HG02870 (cell line): Measurements from ENCODE around the gene FCER2.

Experiments
- ATAC-seq: cut with Tn5 transposase; IDR thresholded peaks from one replicate; pipeline ENCODE4 v1.9.1; 2021; ENCODE audit warnings: mild to moderate bottlenecking, moderate library complexity; ENCODE audit not compliant: unreplicated experiment

The FCER2 gene

GRCh38 chr19:7704280-7705060, 2.5 kb upstream of the FCER2 start:
- ATAC-seq: no peak

GRCh38 chr19:7703332-7703731, 1.4 kb upstream of the FCER2 start:
- ATAC-seq: no peak

- no peak for ATAC-seq
Observed at GRCh38 chr19:7701049-7701653, 780 bp downstream of the FCER2 start.

DNA sequence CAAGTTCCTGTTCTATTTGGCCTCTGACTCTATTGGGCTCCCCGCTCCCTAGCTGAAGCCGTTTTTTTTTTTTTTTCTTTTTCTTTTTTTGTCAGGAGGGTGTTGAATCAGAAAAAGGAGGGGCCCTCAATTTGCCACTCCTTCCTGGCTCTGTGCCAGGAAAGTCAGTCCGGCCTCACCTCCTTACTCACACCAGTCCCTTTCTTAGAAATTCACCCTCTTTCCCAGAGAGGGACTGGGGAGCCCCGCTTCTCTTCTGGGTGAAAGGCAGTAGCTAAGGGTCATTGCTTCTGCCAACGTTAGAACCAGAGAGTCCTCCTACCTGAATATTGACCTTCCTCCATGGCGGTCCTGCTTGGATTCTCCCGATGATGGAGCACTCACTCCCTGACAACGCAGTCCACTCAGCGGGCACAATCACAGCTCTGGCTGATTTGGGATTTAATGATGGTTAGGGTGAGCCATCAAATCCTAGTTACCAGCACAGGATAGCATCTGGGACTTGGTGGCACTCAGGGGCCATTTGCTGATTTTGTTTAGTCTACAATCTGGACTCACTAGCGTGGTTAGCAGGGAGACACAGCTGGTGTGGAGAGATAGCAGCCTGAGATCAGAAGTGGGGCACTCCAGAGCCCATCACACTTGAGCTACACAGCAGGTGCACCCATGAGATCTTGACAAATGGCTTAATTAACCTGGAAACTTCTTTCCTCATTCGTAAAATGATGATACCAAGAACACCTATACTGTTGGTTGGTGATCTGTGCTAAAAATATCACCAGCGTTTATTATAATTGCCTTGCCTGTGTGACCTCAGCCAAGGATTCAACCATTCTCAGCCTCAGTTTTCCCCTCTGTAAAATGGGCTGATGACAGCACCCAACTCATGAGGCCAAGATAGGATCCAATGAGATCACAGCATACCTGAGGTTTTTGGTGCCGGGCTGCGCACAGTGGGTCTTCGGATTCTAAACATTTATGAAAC, 2.2 kb downstream of the FCER2 start:
- ATAC-seq: no peak

GRCh38 chr19:7699003-7699402, 2.9 kb downstream of the FCER2 start:
- no peak for ATAC-seq

DNA sequence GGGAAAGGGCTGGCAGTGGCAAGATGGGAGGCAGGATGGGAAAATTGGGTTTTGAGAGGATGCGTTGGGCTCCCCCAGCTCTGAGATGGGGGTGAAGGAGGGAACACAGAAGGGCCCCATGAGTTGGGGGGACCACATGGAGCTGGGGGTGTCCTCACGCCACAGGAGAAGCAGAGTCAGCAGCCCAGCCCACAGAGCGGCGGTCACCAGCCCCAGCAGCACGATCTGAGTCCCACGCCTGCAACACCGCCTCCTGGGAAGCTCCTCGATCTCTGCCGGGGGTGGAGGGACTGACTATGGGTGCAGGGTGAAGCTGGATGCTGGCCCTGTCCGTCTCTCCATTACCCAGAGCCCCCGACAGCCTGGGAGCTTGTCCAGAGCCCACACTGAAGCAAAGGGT, 3.3 kb downstream of the FCER2 start:
- no peak for ATAC-seq

DNA sequence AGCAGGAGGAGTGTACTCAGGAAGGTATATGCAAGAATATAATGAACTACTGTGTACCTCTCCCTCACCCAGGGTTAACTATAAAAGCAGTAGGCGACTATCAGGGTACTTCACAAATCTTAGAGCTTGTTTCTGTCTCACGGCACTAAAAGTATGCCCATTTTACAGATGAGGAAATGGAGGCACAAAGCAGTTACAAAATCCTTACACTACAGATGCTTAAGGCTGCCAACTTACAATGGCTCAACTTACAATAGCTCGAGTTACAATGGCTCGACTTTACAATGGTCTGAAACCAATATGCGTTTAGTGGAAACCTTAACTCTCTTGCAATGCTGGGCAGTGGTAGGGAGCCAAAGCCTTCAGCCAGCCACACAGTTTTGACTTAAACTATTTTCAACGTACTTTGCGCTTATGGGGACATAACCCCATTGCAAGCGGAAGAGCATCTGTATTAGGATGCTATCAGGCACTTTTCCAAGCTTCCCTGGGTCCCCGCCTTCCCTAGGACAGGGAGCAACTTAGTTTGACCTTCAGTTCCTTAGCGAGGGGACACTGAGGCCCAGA, 4.1 kb downstream of the FCER2 start:
- no peak for ATAC-seq

- no peak for ATAC-seq
Observed at GRCh38 chr19:7694499-7694898, 7.4 kb downstream of the FCER2 start.

GRCh38 chr19:7692417-7693088, 9.4 kb downstream of the FCER2 start:
- no peak for ATAC-seq

DNA sequence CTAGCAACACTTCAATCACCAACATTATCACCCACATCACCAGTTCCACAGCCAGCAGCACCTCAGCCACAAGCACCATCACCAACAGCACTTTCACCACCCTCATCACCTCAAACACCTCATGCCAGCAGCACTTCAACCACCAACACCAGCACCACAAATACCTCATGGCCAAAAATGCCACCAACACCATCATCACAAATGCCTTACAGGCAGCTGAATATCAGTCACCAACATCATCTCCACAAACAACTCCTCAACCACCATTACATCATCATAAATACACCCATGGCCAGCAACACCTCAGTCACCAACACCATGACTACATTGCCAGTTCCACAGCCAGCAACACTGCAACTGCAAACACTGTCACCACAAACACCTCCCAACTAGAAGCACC, 10.4 kb downstream of the FCER2 start:
- ATAC-seq: no peak

DNA sequence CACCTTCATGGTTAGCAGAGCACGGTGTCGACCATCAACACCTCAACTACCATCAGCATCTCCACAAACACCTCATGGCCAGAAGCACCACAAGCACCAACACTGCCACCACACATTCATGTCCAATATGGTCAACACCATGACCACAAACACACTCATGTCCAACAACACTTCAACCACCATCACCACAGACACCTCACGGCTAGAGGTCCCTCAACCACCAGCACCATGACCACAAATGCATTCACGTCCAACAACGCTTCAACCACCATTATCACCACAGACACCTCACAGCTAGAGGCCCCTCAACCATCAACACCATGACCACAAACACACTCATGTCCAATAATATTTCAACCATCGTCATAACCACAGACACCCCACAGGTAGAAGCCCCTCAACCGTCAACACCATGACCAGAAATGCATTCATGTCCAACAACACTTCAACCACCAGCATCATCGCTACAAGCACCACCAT, 11.1 kb downstream of the FCER2 start:
- ATAC-seq: no peak

- ATAC-seq: no peak
Observed at GRCh38 chr19:7689165-7689564, 12.8 kb downstream of the FCER2 start.

DNA sequence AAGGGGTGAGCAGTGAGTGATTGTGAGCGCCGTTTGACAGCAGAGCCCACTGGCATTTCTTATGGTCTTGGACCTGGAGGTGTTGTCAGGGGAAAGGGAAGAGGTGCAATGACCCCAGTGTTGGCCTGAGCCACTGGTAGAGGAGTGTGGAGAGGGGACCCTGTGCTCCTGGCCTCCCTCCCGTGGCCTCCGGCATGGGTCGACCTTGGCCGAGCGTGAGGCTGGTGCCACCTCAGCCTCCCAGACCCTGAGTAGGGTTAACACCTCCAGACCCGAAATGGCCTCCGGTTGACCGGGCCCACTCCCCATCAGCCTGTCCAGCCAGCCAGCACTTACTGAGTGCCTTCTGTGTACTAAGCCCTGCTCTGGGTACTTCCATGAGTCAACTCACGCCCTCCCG, 14.8 kb downstream of the FCER2 start:
- ATAC-seq: no peak

- no peak for ATAC-seq
Observed at GRCh38 chr19:7685546-7686445, 16.1 kb downstream of the FCER2 start.

- ATAC-seq: no peak
Observed at GRCh38 chr19:7682175-7682855, 19.6 kb downstream of the FCER2 start.

DNA sequence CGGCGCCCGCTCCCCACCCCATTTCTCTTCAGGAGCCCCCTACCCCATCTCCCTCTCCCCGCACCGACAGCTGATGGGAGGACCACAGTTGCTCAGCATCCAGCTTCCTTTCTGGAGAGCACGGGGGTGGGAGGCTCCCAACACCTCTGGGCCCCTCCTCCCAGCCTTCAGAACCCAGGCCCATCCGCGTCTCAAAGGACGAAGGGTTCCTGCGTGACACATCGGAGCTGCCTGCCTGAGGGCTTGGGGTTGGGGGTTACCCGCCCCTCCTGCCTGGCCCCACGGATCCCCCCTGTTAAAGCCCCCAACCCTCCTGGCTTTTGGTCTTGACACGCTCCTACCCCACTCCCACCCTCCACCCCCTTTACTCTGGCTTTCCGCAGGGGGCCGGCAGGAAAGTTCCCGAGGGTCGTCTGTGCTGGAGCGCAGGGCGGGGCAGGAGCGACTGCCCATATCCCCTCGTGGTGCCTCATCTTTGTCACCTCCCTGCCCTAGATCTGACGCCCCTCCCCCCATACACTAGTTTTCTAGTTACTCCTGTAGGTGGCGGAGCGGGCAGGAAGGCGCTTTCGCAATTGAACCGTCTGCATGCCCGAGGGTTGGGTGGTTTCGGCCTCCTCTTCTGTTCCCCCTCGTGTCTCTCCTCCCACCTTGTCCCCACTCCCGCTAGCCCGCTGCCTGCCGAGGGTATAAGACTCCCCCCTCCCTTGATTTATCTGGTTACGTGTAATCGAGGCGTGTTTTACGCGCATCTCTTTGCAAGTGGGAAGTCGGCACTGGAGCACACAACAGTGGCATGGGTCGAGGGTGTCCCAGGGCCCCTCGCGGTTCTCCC, 20.4 kb downstream of the FCER2 start:
- no peak for ATAC-seq

GRCh38 chr19:7680606-7681339, 21.2 kb downstream of the FCER2 start, which contains the start of gene TRAPPC5:
Gene TRAPPC5, plus strand, starts transcription at chr19:7680833. Its CDS starts 1,421 bp downstream, at chr19:7682254.
- ATAC-seq: no peak
